Activated CD4-positive, CD25-positive, alpha-beta regulatory T cell treated with anti-CD3 and anti-CD28 coated beads, Interleukin-2, amount 50 U/mL, for 72 hours (primary cell): ENCODE measurements around the gene CCDC85B.
A peak's percentile ranks its signal among the peaks of the same experiment; 100 is the strongest.
"Not testable (repeated sequence)": the region's sequence is repeated elsewhere in the genome, so short reads cannot be mapped to it uniquely, and the experiment has no call there.

ENCODE experiments used
- DNase-seq: peaks from one replicate; pipeline ENCODE4 v3.0.0; 2021

The CCDC85B gene

DNA sequence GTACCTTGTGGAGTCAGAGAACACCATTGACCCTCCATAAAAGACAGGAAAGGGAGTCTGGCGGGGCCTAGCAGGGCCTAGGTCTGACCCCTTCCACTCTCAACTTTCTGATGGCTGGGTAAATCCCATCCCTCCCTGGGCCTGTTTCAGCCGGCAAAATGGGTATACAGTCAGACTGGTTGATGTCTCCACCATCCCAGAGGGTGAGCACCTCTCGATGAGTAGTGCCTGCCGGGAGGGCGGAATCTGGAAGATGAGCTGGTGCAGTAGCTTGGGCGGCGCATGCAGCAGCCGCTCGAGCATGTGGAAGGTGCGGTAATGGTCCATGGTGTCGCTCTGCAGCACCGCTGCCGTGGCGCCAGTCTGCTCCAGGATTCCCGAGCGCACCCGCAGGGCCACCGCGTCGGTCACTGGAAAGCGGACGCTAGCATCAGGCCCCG lies 2.7 kb upstream of the CCDC85B start:
- no peak for DNase-seq

- peak; percentile 95 for DNase-seq
These were observed 2.2 kb upstream of the CCDC85B start, which contains the start of gene FIBP for GRCh38 chr11:65888163-65888814. TSS of gene FIBP (minus strand) at chr11:65888471. CDS start at chr11:65888418, 53 bp downstream.

- DNase-seq = no peak
These were observed 1.0 kb downstream of the CCDC85B start for GRCh38 chr11:65891219-65892136.

- DNase-seq = not testable (repeated sequence)
These were observed 1.7 kb downstream of the CCDC85B start for GRCh38 chr11:65892137-65892540.

GRCh38 chr11:65892661-65893317 lies 2.3 kb downstream of the CCDC85B start:
- no peak for DNase-seq

DNA sequence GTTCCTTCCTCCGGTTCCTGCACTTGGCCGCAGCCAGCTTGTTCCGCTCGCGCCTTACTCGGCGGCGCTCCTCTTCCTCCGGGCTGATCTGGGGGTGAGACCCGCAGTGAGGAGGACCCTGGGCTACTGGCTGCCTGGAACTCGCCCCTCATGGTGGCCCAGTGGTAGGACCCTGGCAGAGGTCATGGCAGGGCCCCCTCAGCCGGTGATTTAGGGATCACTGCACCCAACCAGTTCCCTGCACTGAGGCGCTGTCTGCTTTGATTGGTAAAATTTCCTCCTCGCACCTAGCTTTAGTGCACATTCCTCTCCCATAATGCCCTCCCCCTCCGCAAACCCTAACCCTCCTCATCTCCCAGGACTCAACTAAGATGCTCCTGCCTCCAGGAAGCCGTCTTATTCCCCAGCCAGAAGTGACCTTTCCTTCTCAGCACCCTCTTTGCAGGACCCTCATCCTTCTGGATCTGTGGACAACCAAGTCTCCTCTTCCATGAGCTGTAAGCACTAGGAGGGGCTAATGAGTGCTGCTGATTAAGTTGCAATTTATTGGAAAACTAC lies 3.6 kb downstream of the CCDC85B start:
- DNase-seq = no peak

GRCh38 chr11:65895482-65895981 lies 5.1 kb downstream of the CCDC85B start:
- no peak for DNase-seq

GRCh38 chr11:65896034-65896999 lies 5.8 kb downstream of the CCDC85B start:
- no peak for DNase-seq

DNA sequence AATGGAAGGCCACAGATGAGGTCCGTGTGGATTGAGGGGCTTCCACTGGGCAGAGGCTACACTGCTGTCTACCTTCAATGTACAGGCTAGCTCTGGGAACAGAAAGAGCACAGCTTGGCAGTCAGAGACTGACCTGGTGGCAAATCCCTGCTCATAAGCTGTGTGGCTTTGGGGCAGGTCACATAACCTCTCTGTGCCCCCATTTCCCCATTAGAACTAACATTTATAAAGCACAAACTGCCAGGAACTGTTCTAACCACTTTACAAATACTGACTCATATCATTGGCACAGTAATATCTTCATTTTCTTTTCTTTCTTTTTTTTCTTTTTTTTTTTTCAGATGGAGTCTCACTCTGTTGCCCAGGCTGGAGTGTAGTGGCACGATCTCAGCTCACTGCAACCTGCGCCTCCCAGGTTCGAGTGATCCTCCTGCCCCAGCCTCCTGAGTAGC lies 6.6 kb downstream of the CCDC85B start:
- DNase-seq = no peak

- DNase-seq = no peak
These were observed 8.3 kb downstream of the CCDC85B start for GRCh38 chr11:65898656-65899355.

- DNase-seq = peak; percentile 75
These were observed 9.1 kb downstream of the CCDC85B start for GRCh38 chr11:65899356-65900124.

- peak; percentile 94 for DNase-seq
These were observed 9.8 kb downstream of the CCDC85B start, which contains the start of gene FOSL1 for GRCh38 chr11:65900125-65900898. TSS of gene FOSL1 (minus strand) at chr11:65900388. CDS start at chr11:65900339, 49 bp downstream.

- DNase-seq = no peak
These were observed 10.4 kb downstream of the CCDC85B start for GRCh38 chr11:65900899-65901180.

- no peak for DNase-seq
These were observed 12.6 kb downstream of the CCDC85B start for GRCh38 chr11:65903068-65903481.

GRCh38 chr11:65903715-65904114 lies 13.2 kb downstream of the CCDC85B start:
- DNase-seq = no peak

GRCh38 chr11:65906602-65907001 lies 16.1 kb downstream of the CCDC85B start:
- no peak for DNase-seq

DNA sequence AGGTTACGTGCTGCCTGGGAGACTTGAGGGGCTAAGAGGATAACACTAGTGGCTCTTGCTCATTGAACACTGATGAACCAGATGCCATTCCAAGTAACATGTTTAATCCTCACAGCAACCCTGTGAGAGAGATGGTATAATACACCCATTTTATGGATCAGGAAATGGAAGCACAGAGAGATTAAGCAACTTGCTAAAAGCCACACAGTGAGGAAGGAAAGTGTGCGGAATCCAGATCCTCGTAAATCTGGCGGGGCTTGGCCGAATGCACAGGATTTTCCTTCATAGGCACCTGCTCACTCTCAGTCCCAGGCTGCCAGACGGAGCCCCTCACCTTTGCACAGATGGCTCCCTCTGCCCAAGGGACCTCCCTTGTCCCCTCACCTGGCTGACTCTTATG lies 17.4 kb downstream of the CCDC85B start:
- no peak for DNase-seq

DNA sequence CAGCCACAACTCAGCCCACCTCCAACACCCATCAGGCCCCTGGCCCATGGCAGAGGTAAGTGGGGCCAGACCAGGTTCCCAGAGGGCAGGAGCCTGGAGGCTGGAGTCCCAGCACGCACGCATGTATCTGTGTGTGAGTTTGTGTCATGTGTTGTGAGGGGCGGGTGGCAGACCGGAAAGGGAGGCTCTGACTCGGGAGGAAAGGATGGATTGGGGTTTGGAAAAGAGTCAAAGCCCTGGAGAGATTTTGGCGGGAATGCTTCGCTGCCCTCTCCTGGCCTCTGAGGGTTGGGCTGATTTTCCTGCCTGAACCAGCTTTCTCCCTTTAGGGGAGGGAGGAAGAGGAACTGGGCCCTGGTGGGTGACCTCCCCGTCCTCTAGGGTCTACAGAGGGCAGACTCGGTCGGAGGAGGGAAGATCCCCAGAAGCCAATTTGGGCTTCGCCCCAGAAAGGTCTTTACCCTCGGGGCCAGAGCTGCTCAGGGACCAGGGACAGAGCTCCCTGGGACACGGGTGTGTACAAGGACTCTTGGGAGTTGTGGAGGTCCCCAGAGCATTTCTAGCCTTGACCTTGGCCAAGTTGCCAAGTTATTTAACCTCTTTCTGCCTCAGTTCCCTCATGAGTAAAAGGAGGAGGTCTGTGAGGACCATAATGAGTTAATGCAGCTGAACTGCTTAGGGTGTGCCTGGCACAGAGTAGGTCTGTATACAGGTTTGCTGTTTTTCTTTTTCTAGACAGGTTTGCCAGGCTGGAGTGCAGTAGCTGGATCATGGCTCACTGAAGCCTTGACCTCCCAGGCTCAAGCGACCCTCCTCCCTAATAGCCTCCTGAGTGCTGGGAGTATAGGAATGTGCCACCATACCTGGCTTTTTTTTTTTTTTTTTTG lies 21.5 kb downstream of the CCDC85B start:
- no peak for DNase-seq
